ENCODE data around the gene PLA2R1. TPM values are rescaled to one million over a fixed set of nuclear protein-coding genes. Genes with fewer than 3 reads are reported as not detected.

Gene PLA2R1
- total and polyA plus RNA-seq, 2 of the 4 experiments (the other 2 are of a cell fraction): 0.43 to 0.54 TPM

DNA sequence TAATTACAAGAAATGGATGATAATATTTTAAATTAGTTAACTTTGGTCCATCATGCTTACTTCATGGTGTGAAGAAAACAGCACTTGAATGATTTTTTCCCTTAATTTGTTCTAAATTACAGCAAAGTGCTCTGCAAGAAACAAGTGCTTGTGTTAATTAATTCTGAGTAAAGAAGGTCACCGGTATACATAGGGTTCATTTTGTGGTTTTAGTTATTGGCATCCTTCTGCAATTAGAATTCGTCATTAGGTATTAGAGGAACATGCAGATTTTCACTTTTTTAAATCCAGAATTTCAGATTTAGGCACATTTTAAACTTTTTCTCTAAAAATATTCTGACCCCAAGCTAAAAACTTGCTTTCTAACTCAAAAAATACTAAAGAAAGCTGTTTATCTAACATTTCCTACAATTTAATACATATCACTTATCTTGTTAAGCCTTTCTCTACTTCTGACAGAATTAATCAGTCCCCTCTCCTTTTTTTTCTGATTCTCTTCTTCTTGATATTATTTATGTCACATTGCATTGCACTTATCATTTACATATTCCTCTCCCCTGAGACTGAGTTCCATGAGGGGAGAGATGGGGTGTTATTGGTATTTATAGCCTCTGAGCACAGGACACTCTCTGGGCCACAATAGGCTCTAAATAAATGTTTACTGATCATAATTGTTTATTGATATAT lies 129.2 kb downstream of the PLA2R1 start:
- DNase-seq (no peak), ATAC-seq (ENCODE audit: low read depth) (no peak)
- dilution Hi-C loops (cut with HindIII; ENCODE audit: low sequenced_read_pairs, unreplicated experiment): no loop called here
- no peak overlapping the region for H4K5ac ChIP-seq (ENCODE audit: low read depth, low read length)
- in situ Hi-C loops (cut with MboI; ENCODE audit: low sequenced_read_pairs): no loop called here
- H3K23ac ChIP-seq (ENCODE audit: low read depth, low read length): no peak overlapping the region
- no peak overlapping the region for H4K91ac ChIP-seq (ENCODE audit: insufficient read depth, low read depth, low read length)
- no CpG with 5 or more reads among the region's 2 CpGs for WGBS, 2 experiments (ENCODE audit: extremely low coverage in 2 of 2, insufficient read length in 1 of 2)
- H3K9me1 ChIP-seq (ENCODE audit: insufficient read depth, low read length): no peaks in the 10 kb centered on the region; the same call in 1 of the 2 replicates
- no peak overlapping the region for H3K4ac ChIP-seq (ENCODE audit: low read depth, low read length)
- H3K36me3 ChIP-seq (ENCODE audit: control insufficient read depth, insufficient read depth, low read length): no peaks in the 10 kb centered on the region
- no peak overlapping the region for H3K4me2 ChIP-seq (ENCODE audit: low read depth, low read length)
- no peak overlapping the region for H2BK5ac ChIP-seq (ENCODE audit: low read depth, low read length, poor library complexity, severe bottlenecking)
- intact Hi-C loops (cut with micrococcal nuclease): no loop called here
- H2AK9ac ChIP-seq (replicated peaks; ENCODE audit: low read depth, low read length, poor library complexity): no peak overlapping the region
- no TSS peak for BruUV-seq (replicated peaks)
- no peaks in the 10 kb centered on the region for H3K79me1 ChIP-seq (ENCODE audit: low read depth in 1 of 2, low read length in 2 of 2)
- H2BK20ac ChIP-seq (ENCODE audit: low read depth, low read length): no peak overlapping the region
- no peaks in the 10 kb centered on the region; the same call in 1 of the 2 replicates for H3K4me1 ChIP-seq (ENCODE audit: control insufficient read depth, insufficient read depth, low read length)
- peaks cover 6% of the 10 kb centered on the region for H3K27me3 ChIP-seq (ENCODE audit: control insufficient read depth, insufficient read depth, low read length)
- no peak overlapping the region for H3K18ac ChIP-seq (ENCODE audit: low read depth, low read length)
- no peak overlapping the region for H3K9ac ChIP-seq (ENCODE audit: low read depth, low read length)
- no peak overlapping the region for H3K27ac ChIP-seq (ENCODE audit: insufficient read depth, low read length)
- no peak overlapping the region for H4K8ac ChIP-seq (ENCODE audit: low read depth in 2 of 2, low read length in 2 of 2)
- H4K20me1 ChIP-seq (ENCODE audit: insufficient read depth, low read length): no peaks in the 10 kb centered on the region
- ChIA-PET CTCF (no interaction called here), POLR2A (ENCODE audit: unreplicated experiment) (no interaction called here)
- no peak overlapping the region for H2AK5ac ChIP-seq (ENCODE audit: low read depth, low read length)
- H3K14ac ChIP-seq (replicated peaks; ENCODE audit: low read depth, low read length): no peak overlapping the region
- peaks cover under 1% of the 10 kb centered on the region; the same call in 1 of the 2 replicates for H3K9me3 ChIP-seq (ENCODE audit: control insufficient read depth, insufficient read depth, low read length)
- no peak overlapping the region for H2AFZ ChIP-seq (replicated peaks; ENCODE audit: low read length, poor library complexity)
- H3K56ac ChIP-seq (ENCODE audit: extremely low read depth, insufficient read depth, low read length): no peak overlapping the region
- no peak overlapping the region for H2BK120ac ChIP-seq (ENCODE audit: low read depth, low read length)
- H2BK15ac ChIP-seq (ENCODE audit: low read depth, low read length): no peak overlapping the region
- no peak overlapping the region for H3K4me3 ChIP-seq (ENCODE audit: insufficient read depth, low read depth, low read length)
- TF ChIP-seq MAFK (IDR thresholded peaks at IDR 0.05; ENCODE audit: low read depth, low read length): no peak
